ENCODE results near the gene POLDIP3.
"Not testable (repeated sequence)": the region's sequence is repeated elsewhere in the genome, so short reads cannot be mapped to it uniquely, and the experiment has no call there.

POLDIP3 gene

DNA sequence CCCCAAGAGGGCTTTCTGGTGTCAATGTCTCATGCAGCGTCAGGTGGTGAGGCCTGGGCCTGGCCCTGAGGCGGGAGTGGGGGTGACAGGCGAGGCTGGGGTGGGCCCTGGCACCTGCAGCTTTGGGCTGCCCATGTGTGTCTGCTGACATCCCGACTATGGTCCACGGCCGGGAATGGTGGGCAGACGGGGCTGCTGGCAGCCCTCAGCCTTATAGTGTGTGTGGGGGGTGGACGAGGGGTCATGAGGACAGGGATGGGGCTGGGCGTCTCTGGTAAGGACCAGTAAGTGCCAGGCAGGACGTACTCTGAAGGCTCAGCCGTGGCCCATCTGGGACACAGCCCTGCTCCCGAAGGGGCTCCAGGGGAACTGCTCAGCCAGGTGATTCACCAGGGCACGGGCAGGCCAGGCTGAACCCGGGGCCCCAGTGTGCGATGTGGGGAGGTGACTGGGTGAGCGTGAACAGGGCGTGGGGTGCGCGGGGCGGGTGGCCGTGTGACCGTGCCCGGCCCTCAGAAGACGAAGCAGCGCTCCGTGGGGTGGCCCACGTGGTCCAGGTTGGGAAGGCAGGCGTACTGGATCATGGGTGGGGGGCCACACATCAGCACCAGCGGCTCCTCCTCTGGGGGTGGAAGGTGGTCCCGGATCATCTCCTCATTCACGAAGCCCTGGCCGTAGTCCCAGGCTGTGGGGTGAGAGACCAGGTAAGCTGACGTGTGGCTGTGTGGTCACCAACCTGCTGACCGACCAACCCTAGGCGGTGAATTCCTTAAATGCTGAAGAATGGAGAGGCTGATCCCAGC is 4.8 kb upstream of the POLDIP3 start:
- no peak for DNase-seq

DNA sequence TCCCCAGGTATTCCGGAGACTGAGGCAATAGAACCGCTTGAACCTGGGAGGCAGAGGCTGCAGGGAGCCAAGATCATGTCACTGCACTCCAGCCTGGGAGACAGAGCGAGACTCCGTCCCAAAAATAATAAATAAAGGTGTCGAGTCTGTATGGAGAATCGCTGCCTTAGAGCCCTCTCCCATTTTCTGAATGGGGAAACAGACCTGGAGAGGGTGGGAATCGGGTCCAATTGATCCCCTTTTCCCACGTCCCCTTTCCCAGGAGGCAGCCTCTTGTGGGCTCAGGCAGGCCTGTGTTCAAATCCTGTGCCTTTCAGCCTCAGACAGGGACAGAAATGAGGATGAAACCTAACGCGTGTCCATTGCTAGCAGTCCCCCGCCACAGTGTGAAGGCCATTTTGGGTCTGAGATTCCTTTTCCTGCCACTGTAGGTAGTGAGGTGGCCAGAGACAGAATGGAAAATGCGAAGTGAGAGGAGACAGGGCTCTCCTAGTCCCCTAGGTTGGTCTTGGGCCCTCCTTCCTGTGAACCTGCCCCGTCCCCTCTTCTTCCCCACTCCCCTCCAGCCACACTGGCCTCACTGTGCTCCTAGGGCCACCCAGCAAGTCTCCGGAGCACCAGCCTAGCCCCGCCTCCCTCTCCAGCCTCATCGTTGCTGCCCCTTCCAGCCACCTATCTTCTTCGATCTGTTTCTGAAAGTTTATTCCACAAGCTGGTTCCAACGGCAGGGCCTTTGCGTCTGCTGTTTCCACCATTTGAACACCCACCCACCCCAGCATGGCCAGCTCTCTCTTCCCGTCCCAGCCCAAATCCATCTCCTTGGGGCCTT is 2.7 kb upstream of the POLDIP3 start:
- DNase-seq, result no peak

- not testable (repeated sequence) for DNase-seq
These were observed 1.1 kb upstream of the POLDIP3 start for GRCh38 chr22:42615860-42616175.

- peak; percentile 85 to 97 (median 87) for DNase-seq
These were observed 593 bp upstream of the POLDIP3 start for GRCh38 chr22:42615092-42615859.

DNA sequence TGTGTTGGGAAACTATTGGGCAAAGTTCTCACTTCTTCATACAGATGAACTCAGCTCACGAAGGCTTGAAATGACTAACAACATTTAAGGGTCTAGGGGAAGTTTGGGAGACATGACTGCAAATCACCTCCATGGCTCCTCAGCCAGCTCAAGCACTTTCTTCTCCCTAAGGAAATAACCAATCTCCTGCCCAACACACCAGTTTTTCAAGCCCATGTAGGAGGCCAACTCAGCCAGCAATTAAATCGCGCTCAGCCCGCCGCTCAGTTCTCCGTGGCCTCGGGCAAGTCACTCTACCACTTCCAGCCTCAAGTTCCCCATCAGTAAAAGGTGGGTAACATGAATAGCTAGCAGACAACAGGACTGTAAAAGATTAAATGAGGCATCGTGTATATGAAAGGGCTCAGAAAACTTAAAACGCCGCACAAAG is 796 bp downstream of the POLDIP3 start:
- peak in 2 of 3 experiments; percentile 51 to 67 for DNase-seq

DNA sequence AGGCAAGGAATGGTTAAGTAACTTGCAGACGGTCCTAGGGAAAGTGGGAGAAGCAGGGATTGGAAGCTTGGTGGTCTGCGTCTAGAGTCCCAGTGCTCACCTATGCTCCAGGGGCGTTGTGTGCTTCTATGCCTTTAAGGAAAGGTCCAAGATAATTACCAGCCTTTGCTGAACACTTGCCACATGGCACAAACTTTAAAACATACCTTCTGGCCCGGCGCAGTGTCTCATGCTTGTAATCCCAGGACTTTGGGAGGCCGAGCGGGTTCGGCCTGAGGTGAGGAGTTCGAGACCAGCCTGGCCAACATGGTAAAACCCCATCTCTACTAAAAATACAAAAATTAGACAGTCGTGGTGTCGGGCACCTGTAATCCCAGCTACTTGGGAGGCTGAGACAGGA is 2.3 kb downstream of the POLDIP3 start:
- DNase-seq, result no peak

GRCh38 chr22:42611051-42611450 is 3.6 kb downstream of the POLDIP3 start:
- no peak for DNase-seq

GRCh38 chr22:42610186-42610585 is 4.5 kb downstream of the POLDIP3 start:
- DNase-seq, result no peak

DNA sequence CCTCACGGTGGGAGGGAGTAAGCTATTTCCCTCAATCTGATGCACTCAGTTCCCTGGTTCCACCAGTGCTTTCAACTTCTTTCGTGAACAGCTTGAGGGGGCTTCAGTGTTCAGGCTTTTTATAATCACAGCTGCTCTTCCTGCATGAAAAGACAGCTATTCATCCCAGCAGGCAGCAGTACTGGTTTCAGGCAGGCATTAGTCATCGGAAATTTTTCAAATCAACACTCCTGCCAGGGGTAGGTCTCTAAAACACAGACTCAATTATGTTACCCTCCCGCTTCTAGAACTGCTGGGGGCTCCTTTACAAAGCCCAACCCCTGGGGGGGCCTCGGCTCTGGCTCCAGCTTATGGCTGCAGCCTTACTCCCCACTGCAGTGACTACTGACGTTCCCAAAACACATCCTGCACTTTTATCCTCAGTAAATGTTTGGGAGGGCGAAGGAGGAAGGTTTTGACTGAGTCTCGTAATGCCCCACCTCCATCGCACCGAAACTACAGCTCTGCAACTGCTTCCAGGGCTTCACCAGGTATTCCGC is 5.8 kb downstream of the POLDIP3 start:
- peak in 1 of 3 experiments; percentile 3 for DNase-seq

GRCh38 chr22:42608136-42608822 is 6.4 kb downstream of the POLDIP3 start:
- no peak for DNase-seq

DNA sequence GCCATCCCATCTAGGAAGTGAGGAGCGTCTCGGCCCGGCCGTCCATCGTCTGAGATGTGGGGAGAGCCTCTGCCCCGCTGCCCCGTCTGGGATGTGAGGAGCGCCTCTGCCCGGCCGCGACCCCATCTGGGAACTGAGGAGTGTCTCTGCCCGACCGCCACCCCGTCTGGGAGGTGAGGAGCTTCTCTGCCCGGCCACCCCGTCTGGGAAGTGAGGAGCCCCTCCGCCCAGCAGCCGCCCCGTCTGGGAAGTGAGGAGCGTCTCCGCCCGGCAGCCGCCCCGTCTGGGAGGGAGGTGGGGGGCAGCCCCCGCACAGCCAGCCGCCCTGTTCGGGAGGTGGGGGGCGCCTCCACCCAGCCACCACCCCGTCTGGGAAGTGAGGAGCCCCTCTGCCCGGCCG is 7.0 kb downstream of the POLDIP3 start:
- DNase-seq, result not testable (repeated sequence)

- DNase-seq, result no peak
These were observed 10.3 kb downstream of the POLDIP3 start for GRCh38 chr22:42604403-42604802.

DNA sequence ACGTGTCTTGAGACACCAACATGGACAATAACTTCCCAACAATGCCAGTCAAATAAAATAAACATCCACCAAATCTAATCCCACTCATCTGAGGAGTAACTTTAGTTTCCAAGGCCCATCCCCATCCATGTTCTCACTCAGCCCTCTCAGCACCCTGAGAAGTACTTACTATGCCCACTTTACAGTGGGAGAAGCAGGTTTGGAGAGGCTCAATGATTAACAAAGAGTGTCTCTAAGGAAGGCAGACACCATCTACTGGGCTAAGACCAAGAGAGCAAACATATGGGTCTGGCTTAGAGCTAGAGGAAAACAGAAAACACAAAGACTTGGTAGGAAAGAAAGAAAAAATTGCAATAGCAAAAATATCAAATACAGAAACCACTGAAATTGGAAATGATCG is 11.3 kb downstream of the POLDIP3 start:
- no peak for DNase-seq

- no peak for DNase-seq
These were observed 12.2 kb downstream of the POLDIP3 start for GRCh38 chr22:42602470-42602869.

DNA sequence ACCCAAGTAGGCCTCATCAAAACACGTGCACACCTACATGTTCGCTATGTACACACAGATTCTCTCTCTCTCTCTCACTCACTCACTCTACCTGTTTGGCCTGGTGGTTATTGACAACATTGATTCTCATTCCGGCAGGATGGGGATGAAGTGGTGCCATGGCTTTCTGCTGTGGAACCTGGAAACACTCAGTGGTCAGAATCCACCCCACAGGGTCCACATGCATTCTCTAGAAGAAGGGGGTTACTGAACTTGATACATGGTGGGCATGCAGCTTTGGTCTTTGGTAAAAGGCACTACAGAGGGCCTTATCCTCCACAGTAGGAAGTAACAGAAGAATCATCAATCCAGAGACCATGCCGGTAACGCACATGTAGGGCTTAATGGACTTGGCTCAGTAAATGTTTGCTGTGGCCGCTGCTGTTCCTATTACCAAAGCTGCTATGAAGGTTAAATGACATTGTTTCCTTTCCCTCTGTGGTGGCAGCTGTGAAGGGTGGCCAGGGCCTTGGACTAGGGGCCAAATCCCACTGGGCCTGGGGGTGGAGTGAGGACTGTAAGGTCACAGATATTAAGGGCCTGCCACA is 12.7 kb downstream of the POLDIP3 start:
- DNase-seq, result no peak

DNA sequence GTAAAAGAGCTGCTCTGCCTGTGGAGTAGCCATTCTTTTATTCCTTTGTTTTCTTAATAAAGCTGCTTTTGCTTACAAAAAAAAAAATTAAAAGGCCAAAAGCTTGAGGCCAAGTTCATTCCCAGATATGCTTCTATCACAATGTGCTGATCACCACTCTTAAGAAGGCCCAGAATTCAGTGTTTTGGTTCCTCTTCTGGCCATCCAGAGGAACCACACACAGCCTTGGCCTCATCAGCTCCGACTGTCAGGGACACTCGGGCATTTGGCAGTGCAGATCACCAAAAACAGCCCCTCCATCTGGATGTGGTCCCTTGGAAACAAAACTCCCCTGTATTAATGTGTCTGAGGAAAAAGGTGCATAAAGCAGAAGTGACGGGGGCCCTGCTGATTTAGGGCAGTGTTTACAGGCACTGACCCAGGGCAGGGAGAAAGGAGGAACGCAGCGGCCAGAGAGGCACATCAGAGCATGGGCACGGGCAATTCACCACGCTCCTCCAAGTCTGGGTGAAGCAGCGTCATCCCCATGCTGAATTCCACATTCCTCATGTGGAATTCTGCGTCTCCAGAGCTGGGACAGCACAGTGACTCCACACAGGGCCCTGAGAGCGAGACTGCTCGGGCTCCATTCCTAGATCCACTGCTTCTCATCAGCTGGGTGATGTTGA is 17.7 kb downstream of the POLDIP3 start:
- no peak for DNase-seq

DNA sequence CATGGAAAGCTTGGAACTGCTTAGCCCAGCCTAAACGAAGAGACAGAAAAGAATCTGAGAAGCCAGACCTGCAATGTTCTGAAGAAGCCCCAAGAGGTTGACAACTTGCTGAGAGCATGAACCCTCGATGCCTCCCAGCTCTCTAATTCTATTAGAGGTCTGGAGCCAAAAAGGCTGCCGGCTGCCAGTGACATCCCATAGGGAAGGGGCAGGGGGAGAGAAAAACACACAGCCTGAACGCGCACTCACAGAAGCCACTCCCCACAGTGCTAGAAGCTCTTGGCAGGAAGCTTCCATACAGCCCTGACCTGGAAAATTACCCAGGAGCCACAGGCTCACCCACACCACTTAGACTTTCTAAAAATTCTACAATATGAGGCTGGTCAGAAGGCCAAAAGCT is 18.3 kb downstream of the POLDIP3 start:
- DNase-seq, result no peak

GRCh38 chr22:42595434-42595833 is 19.2 kb downstream of the POLDIP3 start:
- DNase-seq, result no peak

DNA sequence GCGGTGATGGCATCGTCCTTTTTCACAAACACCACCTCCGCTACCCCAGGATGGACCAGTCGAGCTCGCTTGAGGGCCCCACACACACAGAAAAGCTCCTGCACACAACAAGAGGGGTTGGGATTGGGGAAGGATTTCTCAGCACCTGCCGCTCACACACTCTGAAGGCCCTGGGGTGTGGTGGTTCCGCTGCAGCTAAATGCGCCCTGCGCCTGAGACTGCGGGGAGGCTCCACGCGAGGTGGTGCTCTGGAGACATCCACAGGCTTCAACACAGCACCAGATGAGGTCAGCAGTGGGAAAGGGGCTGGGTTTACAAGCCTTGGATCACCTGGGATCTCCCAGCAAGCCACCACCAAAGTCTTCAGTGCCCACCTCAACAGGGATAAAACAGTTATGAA is 22.7 kb downstream of the POLDIP3 start:
- DNase-seq, result no peak

DNA sequence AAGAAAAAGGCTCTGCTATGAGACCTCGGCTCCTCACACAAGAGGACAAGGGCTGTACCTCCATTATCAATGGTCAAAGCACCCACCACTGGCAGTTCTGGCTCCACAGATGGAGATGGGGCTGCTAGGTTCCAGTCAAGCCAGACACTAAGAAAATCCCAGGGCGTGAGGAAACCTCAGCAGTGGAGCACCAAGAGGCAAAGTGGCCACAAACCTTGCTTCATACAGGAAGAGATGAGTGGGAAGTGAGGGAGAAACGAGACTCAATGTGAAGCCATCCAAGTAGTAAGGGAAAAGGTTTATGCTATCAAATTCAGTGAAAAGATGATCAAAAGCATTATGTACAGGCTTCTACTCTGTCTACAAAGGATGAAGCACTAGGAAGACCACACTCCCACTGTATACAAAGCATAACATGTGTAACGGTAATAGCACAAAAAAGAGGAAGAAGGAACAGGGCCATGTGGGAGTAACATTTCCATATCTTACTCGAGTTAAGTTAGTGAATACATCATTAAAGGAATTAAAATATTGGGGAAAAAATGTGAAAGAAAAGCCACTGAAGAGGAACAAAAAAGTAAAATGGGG is 27.0 kb downstream of the POLDIP3 start:
- DNase-seq, result no peak

- no peak for DNase-seq
These were observed 28.3 kb downstream of the POLDIP3 start for GRCh38 chr22:42586381-42586780.
